NOMO-1 treated with DMSO at 0.1 percent for 48 hours (cell line): Measurements from ENCODE around the gene TRABD2A.
"Not testable (repeated sequence)": the region's sequence is repeated elsewhere in the genome, so short reads cannot be mapped to it uniquely, and the experiment has no call there.

Experiments used
- DNase-seq: peaks from one replicate; lab custom pipeline; 2025; ENCODE audit not compliant: unreplicated experiment; lab: John Stamatoyannopoulos, UW

TRABD2A gene

DNA sequence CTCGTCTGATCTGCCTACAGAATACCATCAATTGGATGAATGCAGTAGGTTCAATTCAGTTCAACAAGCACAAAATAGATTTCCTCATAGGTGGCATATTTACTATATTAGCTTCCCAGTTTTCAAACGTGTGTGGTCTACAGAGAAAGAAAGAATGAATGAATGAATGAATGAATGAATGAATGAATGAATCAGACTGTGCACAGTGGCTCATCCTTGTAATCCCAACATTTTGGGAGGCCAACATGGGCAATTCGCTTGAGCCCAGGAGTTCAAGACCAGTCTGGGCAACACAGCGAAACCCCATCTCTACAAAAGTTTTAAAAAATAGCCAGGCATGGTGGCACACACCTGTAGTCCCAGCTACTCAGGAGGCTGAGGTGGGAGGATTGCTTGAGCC, 94.9 kb downstream of the TRABD2A start:
- no peak for DNase-seq

DNA sequence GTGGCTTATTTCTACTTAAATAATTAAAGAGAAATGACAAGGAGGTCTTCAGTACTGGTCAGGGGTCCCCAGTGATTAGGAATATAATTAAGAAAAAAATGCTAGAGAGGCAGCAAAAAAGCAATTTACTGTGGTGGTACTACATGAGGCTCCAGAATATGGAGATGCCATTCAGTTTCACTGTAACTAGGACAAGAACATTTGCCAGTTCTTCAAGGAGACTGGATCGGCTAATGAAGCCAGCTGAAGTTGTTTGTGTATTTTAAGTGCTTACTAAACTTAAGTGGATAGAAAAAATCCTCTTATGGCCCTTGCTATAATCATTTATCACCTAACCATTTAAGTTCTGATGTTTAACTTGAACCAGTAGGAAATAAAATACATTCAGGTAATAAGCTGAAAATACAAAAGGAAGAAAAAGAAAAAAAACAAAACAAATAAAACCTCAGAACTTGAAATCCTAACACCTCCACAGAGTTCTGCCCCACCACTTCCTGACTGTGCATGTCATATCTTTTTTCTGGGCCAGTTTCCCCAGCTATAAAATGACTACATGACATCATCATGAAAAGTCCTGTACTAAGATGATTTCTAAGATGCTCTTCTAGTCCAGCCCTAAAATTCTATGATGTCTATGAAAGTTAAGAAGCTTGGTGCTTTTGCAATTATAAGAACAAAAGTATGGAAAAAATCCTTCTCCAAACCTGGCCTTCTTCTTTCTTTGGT, 98.0 kb downstream of the TRABD2A start:
- no peak for DNase-seq

DNA sequence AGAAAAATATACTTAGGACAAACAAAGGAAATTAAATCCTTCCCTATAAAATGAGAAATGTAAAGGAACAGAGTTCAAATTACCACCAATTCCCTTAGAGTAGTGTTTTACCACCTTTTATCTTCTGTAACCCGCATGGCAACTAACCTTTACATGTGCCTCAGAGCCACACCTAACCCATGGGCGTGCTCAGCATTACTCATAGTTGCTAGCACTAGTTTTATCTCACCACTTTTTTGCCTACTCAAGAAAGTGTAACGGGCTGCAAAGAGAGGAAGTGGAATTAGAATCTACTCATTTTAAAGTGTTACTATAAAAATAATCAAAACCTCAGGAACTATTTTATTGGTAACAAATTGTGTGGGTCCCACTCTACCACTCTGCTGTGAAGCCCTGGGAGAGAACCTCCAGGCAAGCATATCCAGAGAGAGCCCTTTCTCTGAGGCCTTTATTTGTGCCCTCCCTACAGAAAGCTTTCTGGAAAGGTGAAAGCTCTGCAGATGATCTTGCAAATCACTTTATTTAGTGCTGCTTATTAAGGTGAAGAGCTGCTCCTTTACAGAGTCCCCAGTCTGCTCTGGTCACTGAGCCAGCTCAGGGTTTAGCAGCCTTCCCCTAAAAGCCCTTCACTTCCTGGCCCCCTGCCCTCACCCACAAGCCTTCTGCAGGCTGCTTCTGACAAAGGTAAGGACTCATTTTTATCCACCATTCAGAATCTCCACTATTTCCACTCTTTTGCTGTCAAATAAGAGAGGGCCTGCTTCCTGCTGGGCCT, 98.8 kb downstream of the TRABD2A start:
- peak; percentile 4 for DNase-seq

DNA sequence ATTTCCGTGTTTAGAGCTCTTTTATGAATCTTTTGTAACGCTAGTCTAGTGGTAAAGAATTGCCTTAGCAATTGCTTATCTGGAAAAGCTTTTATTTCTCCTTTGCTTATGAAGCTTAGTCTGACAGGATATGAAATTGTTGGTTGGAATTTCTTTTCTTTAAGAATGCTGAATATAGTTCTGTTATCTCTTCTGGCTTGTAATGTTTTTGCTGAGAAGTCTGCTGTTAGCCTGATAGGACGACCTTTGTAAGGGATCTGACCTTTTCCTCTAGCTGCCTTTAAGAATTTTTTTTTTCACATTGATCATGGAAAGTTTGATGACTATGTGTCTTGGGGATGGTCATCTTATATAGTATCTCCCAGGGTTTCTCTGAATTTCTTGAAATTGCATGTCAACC, 101.1 kb downstream of the TRABD2A start:
- no peak for DNase-seq

DNA sequence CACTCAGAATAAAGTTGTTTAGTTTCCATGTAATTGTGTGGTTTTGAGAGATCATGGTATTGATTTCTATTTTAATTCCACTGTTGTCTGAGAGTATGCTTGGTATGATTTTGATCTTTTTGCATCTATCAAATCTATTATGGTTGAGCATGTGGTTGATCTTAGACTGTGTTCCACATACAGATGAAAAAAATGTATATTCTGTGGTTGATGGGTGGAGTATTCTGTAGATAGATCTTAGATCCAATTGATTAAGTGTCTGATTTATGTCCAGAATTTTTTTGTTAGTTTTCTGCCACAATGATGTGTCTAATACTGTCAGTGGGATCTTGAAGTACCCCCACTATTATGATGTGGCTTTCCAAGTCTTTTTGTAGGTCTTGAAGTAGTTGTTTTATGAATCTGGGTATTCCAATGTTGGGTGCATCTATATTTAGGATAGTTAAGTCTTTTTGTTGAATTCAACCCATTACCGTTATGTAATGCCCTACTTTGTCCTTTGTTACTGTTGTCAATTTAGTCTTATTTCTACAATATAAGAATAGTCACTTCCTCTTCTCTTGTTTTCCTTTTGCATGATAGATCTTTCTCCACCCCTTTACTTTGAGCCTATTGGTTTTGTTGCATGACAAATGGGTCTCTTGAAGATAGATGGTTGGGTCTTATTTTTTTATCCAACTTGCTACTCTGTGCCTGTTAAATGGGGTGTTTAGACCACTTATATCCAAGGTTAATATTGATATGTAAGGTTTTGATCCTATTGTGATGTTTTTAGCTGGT, 101.8 kb downstream of the TRABD2A start:
- DNase-seq = no peak

DNA sequence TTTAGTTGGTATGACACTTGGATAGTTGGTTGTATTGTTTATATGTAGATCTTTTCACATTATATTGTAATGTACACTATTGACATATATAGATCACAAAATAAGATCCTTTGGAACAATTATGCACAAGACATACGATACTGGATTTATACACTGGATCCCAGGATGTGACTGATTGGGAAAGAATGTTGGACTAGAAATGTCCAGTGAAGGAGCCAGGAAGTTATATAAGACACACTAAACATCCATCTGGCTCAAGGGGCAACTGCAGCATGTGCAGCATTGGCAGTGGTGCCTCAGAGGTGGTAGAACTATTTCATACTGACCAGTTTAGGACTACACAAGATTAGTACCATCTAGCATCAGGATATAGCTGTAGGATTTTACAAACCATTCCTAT, 104.9 kb downstream of the TRABD2A start:
- DNase-seq = no peak

DNA sequence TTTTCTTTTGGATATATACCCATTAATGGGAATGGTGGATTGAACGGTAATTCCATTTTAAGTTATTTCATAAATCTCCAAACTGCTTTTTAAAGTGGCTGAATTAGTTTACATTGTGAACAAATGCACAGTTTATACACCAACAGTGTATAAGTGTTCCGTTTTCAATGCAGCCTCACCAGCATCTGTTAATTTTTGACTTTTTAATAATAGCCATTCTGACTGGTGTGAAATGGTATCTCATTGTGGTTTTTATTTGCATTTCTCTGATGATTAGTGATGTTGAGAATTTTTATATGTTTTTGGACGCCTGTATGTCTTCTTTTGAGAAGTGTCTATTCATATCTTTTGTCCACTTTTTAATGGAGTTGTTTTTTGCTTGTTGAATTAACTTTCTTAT, 107.3 kb downstream of the TRABD2A start:
- not testable (repeated sequence) for DNase-seq
